Measurements from ENCODE around the gene PHC3. TPM values are rescaled to one million over a fixed set of nuclear protein-coding genes. Genes with fewer than 3 reads are reported as not detected.

Gene PHC3
- total and polyA plus RNA-seq, 2 of the 13 experiments (the other 11 are each of a cell fraction or from before 2014, with no cell fraction given) = 24.1 to 49.0 TPM

- TF ChIP-seq ELK4 (CRISPR knock-in tag; IDR thresholded peaks at IDR 0.05; ENCODE audit: borderline replicate concordance) = no peak
- TF ChIP-seq TAF15 (IDR thresholded peaks at IDR 0.05; ENCODE audit: low read depth, low read length, poor library complexity, severe bottlenecking) = peak; percentile 78
- TF ChIP-seq FOXP1 (IDR thresholded peaks at IDR 0.05) = no peak
- no peak for TF ChIP-seq FOXP1 (CRISPR knock-in tag; IDR thresholded peaks at IDR 0.05)
- TF ChIP-seq ZNF512B (CRISPR knock-in tag; IDR thresholded peaks at IDR 0.05; ENCODE audit: borderline replicate concordance) = no peak
- TF ChIP-seq FOXO1 (CRISPR knock-in tag; IDR thresholded peaks at IDR 0.05) = no peak
- TF ChIP-seq NCOA2 (CRISPR knock-in tag; IDR thresholded peaks at IDR 0.05) = 0 out of 2 replicates have a peak, but pooled peaks have one; percentile 12
- TF ChIP-seq ZFP91 (CRISPR knock-in tag; IDR thresholded peaks at IDR 0.05; ENCODE audit: borderline replicate concordance) = peak; percentile 85
- TF ChIP-seq RAD21 (CRISPR knock-in tag; IDR thresholded peaks at IDR 0.05) = no peak
- TF ChIP-seq ZNF780A (CRISPR knock-in tag; IDR thresholded peaks at IDR 0.05) = no peak
- TF ChIP-seq, protein P1, sequence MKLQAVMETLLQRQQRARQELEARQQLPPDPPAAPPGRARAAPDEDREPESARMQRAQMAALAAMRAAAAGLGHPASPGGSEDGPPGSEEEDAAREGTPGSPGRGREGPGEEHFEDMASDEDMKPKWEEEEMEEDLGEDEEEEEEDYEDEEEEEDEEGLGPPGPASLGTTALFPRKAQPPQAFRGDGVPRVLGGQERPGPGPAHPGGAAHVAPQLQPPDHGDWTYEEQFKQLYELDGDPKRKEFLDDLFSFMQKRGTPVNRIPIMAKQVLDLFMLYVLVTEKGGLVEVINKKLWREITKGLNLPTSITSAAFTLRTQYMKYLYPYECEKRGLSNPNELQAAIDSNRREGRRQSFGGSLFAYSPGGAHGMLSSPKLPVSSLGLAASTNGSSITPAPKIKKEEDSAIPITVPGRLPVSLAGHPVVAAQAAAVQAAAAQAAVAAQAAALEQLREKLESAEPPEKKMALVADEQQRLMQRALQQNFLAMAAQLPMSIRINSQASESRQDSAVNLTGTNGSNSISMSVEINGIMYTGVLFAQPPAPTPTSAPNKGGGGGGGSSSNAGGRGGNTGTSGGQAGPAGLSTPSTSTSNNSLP (IDR thresholded peaks at IDR 0.05; ENCODE audit: low read depth, low read length) = no peak
- TF ChIP-seq, protein P2, sequence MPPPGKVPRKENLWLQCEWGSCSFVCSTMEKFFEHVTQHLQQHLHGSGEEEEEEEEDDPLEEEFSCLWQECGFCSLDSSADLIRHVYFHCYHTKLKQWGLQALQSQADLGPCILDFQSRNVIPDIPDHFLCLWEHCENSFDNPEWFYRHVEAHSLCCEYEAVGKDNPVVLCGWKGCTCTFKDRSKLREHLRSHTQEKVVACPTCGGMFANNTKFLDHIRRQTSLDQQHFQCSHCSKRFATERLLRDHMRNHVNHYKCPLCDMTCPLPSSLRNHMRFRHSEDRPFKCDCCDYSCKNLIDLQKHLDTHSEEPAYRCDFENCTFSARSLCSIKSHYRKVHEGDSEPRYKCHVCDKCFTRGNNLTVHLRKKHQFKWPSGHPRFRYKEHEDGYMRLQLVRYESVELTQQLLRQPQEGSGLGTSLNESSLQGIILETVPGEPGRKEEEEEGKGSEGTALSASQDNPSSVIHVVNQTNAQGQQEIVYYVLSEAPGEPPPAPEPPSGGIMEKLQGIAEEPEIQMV (CRISPR knock-in tag; IDR thresholded peaks at IDR 0.05; ENCODE audit: low read depth) = peak; percentile 23; the same call in 1 of the 2 replicates
- TF ChIP-seq ZNF766 (CRISPR knock-in tag; IDR thresholded peaks at IDR 0.05; ENCODE audit: borderline replicate concordance) = peak; percentile 54; the same call in 1 of the 2 replicates
- TF ChIP-seq HNRNPL (IDR thresholded peaks at IDR 0.05; ENCODE audit: low read depth, low read length) = peak; percentile 92
- TF ChIP-seq HOXA7 (CRISPR knock-in tag; IDR thresholded peaks at IDR 0.05) = no peak
- peak; percentile 44; the same call in 1 of the 2 replicates for TF ChIP-seq E2F1 (CRISPR knock-in tag; IDR thresholded peaks at IDR 0.05)
- no peak for TF ChIP-seq BRCA1 (CRISPR knock-in tag; IDR thresholded peaks at IDR 0.05)
- no peak for TF ChIP-seq ZNF432 (CRISPR knock-in tag; IDR thresholded peaks at IDR 0.05; ENCODE audit: borderline replicate concordance)
These were observed at the start of gene PHC3 (continued) for GRCh38 chr3:170180908-170181885.
